ENCODE measurements around the gene KCNH3.

GRCh38 chr12:49543221-49543913 is 4.5 kb downstream of the KCNH3 start:
- TF ChIP-seq CTCF (IDR thresholded peaks at IDR 0.05) (no peak), EP300 (IDR thresholded peaks at IDR 0.05) (no peak), POLR2AphosphoS5 (IDR thresholded peaks at IDR 0.05) (no peak), POLR2A (IDR thresholded peaks at IDR 0.05) (no peak)

Data from stomach (tissue), 4 donors.